AG09309 (cell line): ENCODE results near the gene RASAL1.

ENCODE experiments used
- DNase-seq: peaks from one replicate; pipeline ENCODE4 v3.0.0-alpha.2; 2010; ENCODE audit warnings: low read depth
- H3K4me3 ChIP-seq: 2 replicates; pipeline ENCODE4 v1.5.1; 2011; ENCODE audit warnings: mild to moderate bottlenecking, low read depth, low read length, moderate library complexity; ENCODE audit not compliant: control insufficient read depth
- CTCF ChIP-seq: IDR thresholded peaks from 2 replicates; pipeline ENCODE4 v1.5.1; 2011; ENCODE audit warnings: mild to moderate bottlenecking, low read depth, low read length, inconsistent platforms; ENCODE audit not compliant: insufficient read depth, control insufficient read depth; ENCODE audit errors: missing control alignments

The RASAL1 gene

GRCh38 chr12:113090740-113091139 is 44.8 kb downstream of the RASAL1 start:
- DNase-seq: no peak
- no peak for TF ChIP-seq CTCF
- no peak overlapping the region for H3K4me3 ChIP-seq

- DNase-seq: no peak
- H3K4me3 ChIP-seq: no peak overlapping the region
- TF ChIP-seq CTCF: no peak
Observed at GRCh38 chr12:113089839-113090238, 45.7 kb downstream of the RASAL1 start.

GRCh38 chr12:113088971-113089756 is 46.4 kb downstream of the RASAL1 start:
- TF ChIP-seq CTCF: no peak
- DNase-seq: no peak
- H3K4me3 ChIP-seq: no peak overlapping the region

GRCh38 chr12:113088037-113088436 is 47.5 kb downstream of the RASAL1 start:
- H3K4me3 ChIP-seq: no peak overlapping the region
- DNase-seq: no peak
- no peak for TF ChIP-seq CTCF

- no peak overlapping the region for H3K4me3 ChIP-seq
- DNase-seq: no peak
- TF ChIP-seq CTCF: no peak
Observed at GRCh38 chr12:113087193-113087592, 48.4 kb downstream of the RASAL1 start.

GRCh38 chr12:113086249-113087164 is 49.1 kb downstream of the RASAL1 start:
- TF ChIP-seq CTCF: no peak
- DNase-seq: no peak
- no peak overlapping the region for H3K4me3 ChIP-seq
